ENCODE data around the gene LRRC45.
A peak's percentile ranks its signal among the peaks of the same experiment; 100 is the strongest.

Gene LRRC45

GRCh38 chr17:82048571-82048971 is 25.5 kb downstream of the LRRC45 start:
- no peak for TF ChIP-seq ZFX (IDR thresholded peaks at IDR 0.05)
- TF ChIP-seq CTCF (conservative IDR thresholded peaks at IDR 0.05), result no peak
- H3K27ac ChIP-seq, result no peak overlapping the region

- no peak for TF ChIP-seq CTCF (conservative IDR thresholded peaks at IDR 0.05)
- TF ChIP-seq ZFX (IDR thresholded peaks at IDR 0.05), result no peak
- no peak overlapping the region for H3K27ac ChIP-seq
These were observed 26.0 kb downstream of the LRRC45 start for GRCh38 chr17:82049106-82049505.

- TF ChIP-seq ZFX (IDR thresholded peaks at IDR 0.05), result no peak
- no peak overlapping the region for H3K27ac ChIP-seq
These were observed 26.4 kb downstream of the LRRC45 start for GRCh38 chr17:82049521-82049971.

- no peak for TF ChIP-seq CTCF (conservative IDR thresholded peaks at IDR 0.05)
- TF ChIP-seq ZFX (IDR thresholded peaks at IDR 0.05), result no peak
- peak overlapping the region; percentile 75; the same call in 1 of the 2 replicates for H3K27ac ChIP-seq
These were observed 27.2 kb downstream of the LRRC45 start for GRCh38 chr17:82050152-82050760.

GRCh38 chr17:82050761-82051641 is 27.9 kb downstream of the LRRC45 start:
- H3K27ac ChIP-seq, result peak overlapping the region; percentile 75
- no peak for TF ChIP-seq CTCF (conservative IDR thresholded peaks at IDR 0.05)
- peak; percentile 44; the same call in 1 of the 2 replicates for TF ChIP-seq ZFX (IDR thresholded peaks at IDR 0.05)

- peak within 1 kb of the TSS; percentile 75 for H3K27ac ChIP-seq
- TF ChIP-seq CTCF (conservative IDR thresholded peaks at IDR 0.05) (no peak), ZFX (IDR thresholded peaks at IDR 0.05) (peak; percentile 77)
These were observed 28.9 kb downstream of the LRRC45 start, which contains the start of the genes GPS1 and RFNG for GRCh38 chr17:82051776-82052637. GPS1 (plus strand) TSS chr17:82051898; CDS start chr17:82051932, 34 bp downstream. RFNG (minus strand) TSS chr17:82051811; CDS start chr17:82051766, 45 bp downstream.

- TF ChIP-seq ZFX (IDR thresholded peaks at IDR 0.05) (no peak), CTCF (conservative IDR thresholded peaks at IDR 0.05) (no peak)
- H3K27ac ChIP-seq, result peak overlapping the region; percentile 75
These were observed 29.5 kb downstream of the LRRC45 start for GRCh38 chr17:82052638-82053059.
